ENCODE measurements around the gene TESK1.

The TESK1 gene

GRCh38 chr9:35649431-35650340, 44.6 kb downstream of the TESK1 start:
- DNase-seq (ENCODE audit: low read depth), result no peak

GRCh38 chr9:35650341-35651158, 45.5 kb downstream of the TESK1 start, which contains the start of gene SIT1:
SIT1 (minus strand) TSS chr9:35650931; CDS start chr9:35650853, 78 bp downstream.
- no peak for DNase-seq (ENCODE audit: low read depth)

GRCh38 chr9:35651956-35652828, 47.1 kb downstream of the TESK1 start:
- DNase-seq (ENCODE audit: low read depth), result no peak

GRCh38 chr9:35652829-35653209, 47.8 kb downstream of the TESK1 start:
- no peak for DNase-seq (ENCODE audit: low read depth)

- DNase-seq (ENCODE audit: low read depth), result no peak
Observed at GRCh38 chr9:35653611-35654010, 48.5 kb downstream of the TESK1 start.

- no peak for DNase-seq (ENCODE audit: low read depth)
Observed at GRCh38 chr9:35656348-35656747, 51.3 kb downstream of the TESK1 start.

- no peak for DNase-seq (ENCODE audit: low read depth)
Observed at GRCh38 chr9:35656831-35657545, 51.9 kb downstream of the TESK1 start.

- peak; percentile 68 for DNase-seq (ENCODE audit: low read depth)
Observed at GRCh38 chr9:35657546-35658136, 52.6 kb downstream of the TESK1 start, which contains the start of gene RMRP. RMRP (minus strand) TSS chr9:35658019.

GRCh38 chr9:35658137-35658967, 53.3 kb downstream of the TESK1 start, which contains the start of gene CCDC107:
CCDC107 (plus strand) TSS chr9:35658292; CDS start chr9:35658380, 88 bp downstream.
- DNase-seq (ENCODE audit: low read depth), result peak; percentile 77

- DNase-seq (ENCODE audit: low read depth), result no peak
Observed at GRCh38 chr9:35658968-35659220, 53.8 kb downstream of the TESK1 start.

- DNase-seq (ENCODE audit: low read depth), result no peak
Observed at GRCh38 chr9:35659340-35659739, 54.3 kb downstream of the TESK1 start.
